DOHH2 (cell line): ENCODE data around the gene TBC1D22A.

Experiments
- EZH2phosphoT487 ChIP-seq: fragments of 200-600 bp; sonication (generic); IDR thresholded peaks from 2 replicates; pipeline ENCODE4 v1.6.1; 2017; ENCODE audit warnings: borderline replicate concordance, mild to moderate bottlenecking, antibody characterized with exemption, low read length, moderate library complexity, mixed read lengths
- TF ChIP-seq, protein P1 (sequence below): fragments of 200-600 bp; sonication (generic); IDR thresholded peaks from one replicate; pipeline ENCODE4 v1.5.1; 2014; ENCODE audit warnings: antibody characterized with exemption, mild to moderate bottlenecking, low read depth, low read length; ENCODE audit not compliant: poor library complexity, severe bottlenecking

DNA sequence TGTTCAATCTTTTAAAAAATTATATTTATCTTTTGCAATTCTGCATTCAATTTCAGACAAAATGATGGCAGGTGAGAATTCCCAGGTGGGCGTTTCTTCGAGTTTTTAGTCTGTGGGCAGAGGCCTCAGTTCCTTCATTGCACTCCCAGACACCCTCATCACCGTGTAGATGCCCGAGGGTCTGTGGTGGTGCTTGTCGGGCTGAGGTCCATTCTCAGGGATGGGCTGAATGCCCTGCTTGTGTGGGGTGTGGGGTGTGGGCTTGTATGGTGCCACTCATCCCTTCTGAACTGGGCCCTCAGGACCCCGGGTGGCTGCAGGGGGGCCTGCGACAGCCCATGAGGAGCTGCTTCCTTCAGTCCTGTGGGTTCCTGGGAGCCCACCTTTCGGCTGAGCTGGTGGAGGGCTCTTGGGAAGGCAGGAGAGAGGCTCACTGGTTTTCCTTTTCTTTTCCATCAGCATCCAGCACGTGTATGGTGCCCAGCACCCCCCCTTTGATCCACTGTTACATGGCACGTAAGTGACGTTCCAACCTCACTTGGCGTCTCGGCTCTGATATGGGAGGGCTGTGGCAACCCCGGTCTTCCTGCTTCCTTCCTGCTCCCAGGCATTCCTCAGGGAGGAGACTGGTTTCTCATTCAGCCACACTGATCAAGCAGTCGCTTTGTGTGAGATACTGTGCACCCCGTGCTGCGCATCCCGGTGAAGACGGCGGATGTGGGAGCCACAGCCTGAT lies 29.8 kb downstream of the TBC1D22A start:
- TF ChIP-seq, protein P1, sequence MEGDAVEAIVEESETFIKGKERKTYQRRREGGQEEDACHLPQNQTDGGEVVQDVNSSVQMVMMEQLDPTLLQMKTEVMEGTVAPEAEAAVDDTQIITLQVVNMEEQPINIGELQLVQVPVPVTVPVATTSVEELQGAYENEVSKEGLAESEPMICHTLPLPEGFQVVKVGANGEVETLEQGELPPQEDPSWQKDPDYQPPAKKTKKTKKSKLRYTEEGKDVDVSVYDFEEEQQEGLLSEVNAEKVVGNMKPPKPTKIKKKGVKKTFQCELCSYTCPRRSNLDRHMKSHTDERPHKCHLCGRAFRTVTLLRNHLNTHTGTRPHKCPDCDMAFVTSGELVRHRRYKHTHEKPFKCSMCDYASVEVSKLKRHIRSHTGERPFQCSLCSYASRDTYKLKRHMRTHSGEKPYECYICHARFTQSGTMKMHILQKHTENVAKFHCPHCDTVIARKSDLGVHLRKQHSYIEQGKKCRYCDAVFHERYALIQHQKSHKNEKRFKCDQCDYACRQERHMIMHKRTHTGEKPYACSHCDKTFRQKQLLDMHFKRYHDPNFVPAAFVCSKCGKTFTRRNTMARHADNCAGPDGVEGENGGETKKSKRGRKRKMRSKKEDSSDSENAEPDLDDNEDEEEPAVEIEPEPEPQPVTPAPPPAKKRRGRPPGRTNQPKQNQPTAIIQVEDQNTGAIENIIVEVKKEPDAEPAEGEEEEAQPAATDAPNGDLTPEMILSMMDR: no peak
- TF ChIP-seq EZH2phosphoT487: no peak
